WTC11 (cell line): ENCODE measurements around the gene TIMM9. TPM values are rescaled to one million over a fixed set of nuclear protein-coding genes. Genes with fewer than 3 reads are reported as not detected.
"Not testable (repeated sequence)": the region's sequence is repeated elsewhere in the genome, so short reads cannot be mapped to it uniquely, and the experiment has no call there.

Experiments used
- ATAC-seq: fragments of 200-7000 bp; cut with Tn5 transposase; 2 replicates; pipeline ENCODE4 v1.10.0; 2021; ENCODE audit warnings: mild to moderate bottlenecking, moderate library complexity
- CTCF ChIA-PET: fragments of 300-600 bp; sonication (Branson Sonifier 250); formaldehyde crosslinking; loops from one replicate; lab custom pipeline; 2021; ENCODE audit warnings: antibody characterized with exemption; lab: Charles Lee
- POLR2A ChIA-PET: fragments of 350-600 bp; sonication (Branson Sonifier 250); formaldehyde crosslinking; loops from one replicate; lab custom pipeline; 2021; ENCODE audit warnings: antibody characterized with exemption; lab: Charles Lee
- DNase-seq: peaks from one replicate; pipeline ENCODE4 v3.0.0; 2021; ENCODE audit warnings: low spot score
- H3K27ac Mint-ChIP-seq: 2 replicates; pipeline ENCODE4 v1.8.0; 2021; ENCODE audit warnings: mixed read lengths
- H3K27me3 Mint-ChIP-seq: 2 replicates; pipeline ENCODE4 v1.8.0; 2021; ENCODE audit warnings: low read depth, mild to moderate bottlenecking, moderate library complexity, mixed read lengths
- H3K36me3 Mint-ChIP-seq: 2 replicates; pipeline ENCODE4 v1.8.0; 2021; ENCODE audit warnings: mixed read lengths
- H3K4me1 Mint-ChIP-seq: 2 replicates; pipeline ENCODE4 v1.8.0; 2022; ENCODE audit warnings: mixed read lengths
- H3K4me3 Mint-ChIP-seq: 2 replicates; pipeline ENCODE4 v1.8.0; 2021; ENCODE audit warnings: mild to moderate bottlenecking, moderate library complexity, mixed read lengths
- H3K9me3 Mint-ChIP-seq: 2 replicates; pipeline ENCODE4 v1.8.0; 2021; ENCODE audit warnings: mixed read lengths
- ARID4B ChIP-seq: sonication (generic); formaldehyde crosslinking; IDR thresholded peaks from 2 replicates; pipeline ENCODE4 v1.8.0; 2023; ENCODE audit warnings: missing genetic modification reagents, mild to moderate bottlenecking, borderline replicate concordance
- OVOL2 ChIP-seq: fragments of 250-450 bp; sonication (Bioruptor Pico); IDR thresholded peaks from 2 replicates; pipeline ENCODE4 v1.9.0; 2021; ENCODE audit warnings: mild to moderate bottlenecking, borderline replicate concordance
- SP1 ChIP-seq: sonication (generic); formaldehyde crosslinking; conservative IDR thresholded peaks from 2 replicates; pipeline ENCODE4 v1.8.1; 2022; ENCODE audit warnings: missing genetic modification reagents
- ZNF121 ChIP-seq: sonication (generic); formaldehyde crosslinking; IDR thresholded peaks from 2 replicates; pipeline ENCODE4 v1.8.0; 2023; ENCODE audit warnings: missing genetic modification reagents
- ZNF281 ChIP-seq: sonication (generic); formaldehyde crosslinking; IDR thresholded peaks from 2 replicates; pipeline ENCODE4 v1.8.0; 2023; ENCODE audit warnings: mild to moderate bottlenecking, missing genetic modification reagents
- ZNF396 ChIP-seq: fragments of 250-450 bp; sonication (Bioruptor Pico); IDR thresholded peaks from 2 replicates; pipeline ENCODE4 v1.8.0; 2021; ENCODE audit warnings: mild to moderate bottlenecking, moderate library complexity, borderline replicate concordance
- total RNA-seq: library from RNA; stranded (reverse); gene quantifications from 3 replicates; pipeline ENCODE4 v1.2.3, GENCODE V29; 2021

The TIMM9 gene
- total RNA-seq, 1 experiment from 2014 or later: 51.1 TPM

- TF ChIP-seq ARID4B (CRISPR knock-in tag) (no peak), SP1 (CRISPR knock-in tag) (no peak), ZNF396 (no peak), ZNF281 (CRISPR knock-in tag) (no peak), OVOL2 (CRISPR knock-in tag) (no peak)
Observed at GRCh38 chr14:58362798-58363412, 64.4 kb downstream of the TIMM9 start (continued).

- H3K9me3 Mint-ChIP-seq, CTCF ChIA-PET, H3K4me1 Mint-ChIP-seq: not testable (repeated sequence)
- peak; percentile 78 for TF ChIP-seq ZNF121 (CRISPR knock-in tag)
- TF ChIP-seq, all 79 proteins: peak for 1; not testable (repeated sequence) for 78
- H3K4me3 Mint-ChIP-seq, POLR2A ChIA-PET, H3K27ac Mint-ChIP-seq, H3K27me3 Mint-ChIP-seq, ATAC-seq, DNase-seq: not testable (repeated sequence)
- peaks cover 38% of the 10 kb centered on the region for H3K36me3 Mint-ChIP-seq
Observed at GRCh38 chr14:58362272-58362671, 65.1 kb downstream of the TIMM9 start.

Other genes with a start within 250 kb of the TIMM9 start
- 30.9 to 35.5 TPM (median 32.5 TPM) in 3 replicates for gene ACTR10, start 227.4 kb downstream of the TIMM9 start, total RNA-seq
- 260 to 286 TPM (median 270 TPM) in 3 replicates for gene PSMA3, start 182.7 kb downstream of the TIMM9 start, total RNA-seq
- 12.5 to 15.0 TPM (median 12.6 TPM) in 3 replicates for gene ARID4A, start 129.0 kb downstream of the TIMM9 start, total RNA-seq
- gene TOMM20L, start 31.6 kb downstream of the TIMM9 start, total RNA-seq: not detected in 3 replicates
- 20.5 to 23.5 TPM (median 22.2 TPM) in 3 replicates for gene KIAA0586, start 188 bp upstream of the TIMM9 start, total RNA-seq
- 19.8 to 21.2 TPM (median 20.2 TPM) in 3 replicates for gene DACT1, start 210.4 kb upstream of the TIMM9 start, total RNA-seq